HCEC 1CT (cell line): Measurements from ENCODE around the gene ZNF624.
A peak's percentile ranks its signal among the peaks of the same experiment; 100 is the strongest.

Experiments
- DNase-seq: peaks from one replicate; pipeline ENCODE4 v3.0.0-alpha.2; 2017

Gene ZNF624

DNA sequence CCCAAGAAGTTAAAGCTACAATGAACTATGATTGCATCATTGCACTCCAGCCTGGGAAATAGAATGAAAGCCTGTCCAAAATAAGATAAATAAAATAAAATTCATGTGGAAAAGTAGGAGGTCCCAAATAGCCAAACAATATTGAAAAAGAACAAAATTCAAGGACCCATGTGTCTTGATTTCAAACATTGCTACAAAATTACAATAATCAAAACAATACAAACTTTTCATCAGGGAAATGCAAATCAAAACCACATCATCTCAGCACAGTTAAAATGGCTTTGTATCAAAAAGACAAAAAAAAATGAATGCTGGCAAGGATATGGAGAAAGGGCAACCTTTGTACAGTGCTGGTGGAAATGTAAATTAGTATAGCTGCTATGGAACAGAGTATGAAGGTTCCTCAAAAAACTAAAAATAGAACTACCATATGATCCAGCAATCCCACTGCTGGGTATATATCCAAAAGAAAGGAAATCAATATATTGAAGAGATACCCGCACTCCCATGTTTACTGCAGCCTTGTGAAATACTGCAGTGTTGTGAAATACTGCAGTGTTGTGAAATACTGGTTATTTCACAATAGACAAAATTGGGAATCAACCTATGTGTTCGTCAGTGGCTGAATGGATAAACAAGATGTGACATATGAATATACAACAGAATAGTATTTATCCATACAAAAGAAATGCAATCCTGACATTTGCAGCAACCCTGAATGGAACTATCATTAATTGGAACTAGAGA, 60.1 kb downstream of the ZNF624 start:
- DNase-seq: no peak

DNA sequence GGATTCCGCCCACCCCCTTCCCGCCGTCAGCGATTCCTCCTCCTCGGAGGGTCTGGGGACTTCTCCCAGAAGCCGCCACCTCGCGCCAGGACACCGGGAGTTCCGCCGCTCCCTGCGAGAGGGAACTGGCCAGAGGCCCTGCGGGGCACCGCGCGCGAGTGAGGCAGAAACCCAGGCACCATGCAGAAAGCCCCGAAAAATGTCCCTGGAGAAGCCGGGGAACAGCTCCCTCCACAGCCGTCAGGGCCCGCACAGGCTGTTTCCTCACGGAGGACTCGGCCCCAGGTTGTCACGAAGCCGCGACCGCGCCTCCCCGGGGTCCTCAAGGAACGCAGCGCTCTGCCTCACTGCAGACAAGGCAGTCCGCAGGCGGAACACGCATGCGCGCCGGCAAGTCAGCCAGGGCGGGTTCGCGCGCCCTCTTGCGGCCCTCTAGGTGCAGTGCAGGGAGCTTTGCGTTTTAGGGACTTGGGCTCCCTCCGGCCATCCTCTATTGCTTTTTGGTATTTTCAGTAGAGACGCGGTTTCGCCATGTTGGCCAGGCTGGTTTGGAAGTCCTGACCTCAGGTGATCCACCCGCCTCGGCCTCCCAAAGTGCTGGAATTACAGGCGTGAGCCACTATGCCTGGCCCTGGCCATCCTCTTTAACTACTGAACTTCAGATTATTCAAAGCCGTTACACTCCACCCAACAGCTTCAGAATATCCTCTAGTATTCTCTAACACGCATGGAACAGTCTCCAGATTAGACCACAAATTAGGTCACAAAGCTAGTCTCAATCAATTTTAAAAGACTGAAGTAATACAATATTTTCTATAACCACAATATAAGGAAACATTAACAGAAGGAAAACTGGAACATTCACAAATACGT, 64.3 kb downstream of the ZNF624 start:
- DNase-seq: peak; percentile 74

DNA sequence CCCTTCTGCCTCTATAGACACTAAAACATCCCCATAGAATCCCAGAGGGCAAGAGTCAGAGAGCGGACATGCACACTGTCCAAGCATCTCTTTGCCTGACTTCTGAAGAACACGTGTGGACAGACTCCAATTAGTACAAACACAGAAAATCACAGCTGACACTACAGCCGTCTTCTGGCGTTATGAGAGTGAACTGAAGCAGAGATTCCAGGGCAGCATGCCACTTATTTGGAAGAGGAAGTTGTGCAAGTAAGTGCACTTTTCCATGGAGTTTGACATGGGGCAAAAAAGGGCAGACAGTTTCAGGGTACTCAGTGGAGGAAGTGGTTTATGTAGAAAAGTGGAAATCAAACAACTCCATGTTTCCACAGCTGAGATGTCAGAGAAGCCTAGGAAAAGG, 67.9 kb downstream of the ZNF624 start:
- no peak for DNase-seq

DNA sequence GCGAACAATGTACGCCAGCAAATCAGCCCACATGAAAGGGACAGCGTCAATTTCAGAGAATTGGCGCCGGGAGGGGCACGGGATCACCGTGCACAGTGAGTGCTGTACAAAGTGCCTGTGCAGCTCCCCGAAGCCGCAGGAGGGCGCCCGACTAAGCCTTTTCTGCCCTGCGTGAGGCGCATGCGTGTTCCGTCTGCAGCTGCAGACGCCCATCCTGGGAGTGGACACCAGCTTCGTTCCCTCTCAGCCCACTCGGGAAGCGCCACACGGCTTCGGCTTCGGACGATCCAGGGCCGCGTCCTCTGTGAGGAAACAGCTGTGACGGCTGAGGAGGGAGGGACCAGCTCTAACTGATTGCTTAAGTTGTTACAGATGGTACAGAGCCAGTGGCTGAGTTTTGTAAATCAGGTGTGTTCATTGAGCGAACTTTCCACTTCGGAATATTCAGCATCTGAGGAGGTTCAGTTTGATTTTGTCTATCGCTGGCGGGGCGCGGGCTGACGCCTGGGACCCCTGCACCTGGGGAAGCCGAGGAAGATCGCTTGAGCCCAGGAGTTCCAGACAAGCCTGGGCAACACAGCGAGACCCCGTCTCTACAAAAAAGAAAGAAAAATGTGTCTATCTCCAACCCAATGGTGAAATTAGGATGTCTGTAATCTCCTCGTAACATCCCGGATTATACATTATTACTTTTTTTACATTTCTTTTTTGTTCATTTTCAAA, 69.2 kb downstream of the ZNF624 start:
- no peak for DNase-seq

DNA sequence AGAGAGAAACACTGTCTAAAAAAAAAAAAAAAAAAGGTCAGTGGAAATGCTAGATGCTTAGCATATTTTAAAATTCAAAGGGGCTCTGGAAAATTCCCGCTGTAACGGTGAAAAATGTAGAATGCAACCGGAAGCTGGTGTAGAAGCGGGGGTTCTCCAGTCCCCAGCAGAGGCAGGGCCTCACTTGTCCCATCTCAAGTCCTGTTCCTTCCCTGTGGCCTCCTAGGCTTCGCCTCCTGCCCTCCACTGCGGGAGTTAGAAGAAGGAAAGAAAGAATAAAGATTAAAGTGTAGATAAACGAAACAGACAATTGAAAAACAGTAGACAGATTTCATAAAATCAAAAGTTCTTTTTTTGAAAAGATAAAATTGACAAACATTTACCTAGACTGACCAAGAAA, 69.9 kb downstream of the ZNF624 start:
- no peak for DNase-seq

DNA sequence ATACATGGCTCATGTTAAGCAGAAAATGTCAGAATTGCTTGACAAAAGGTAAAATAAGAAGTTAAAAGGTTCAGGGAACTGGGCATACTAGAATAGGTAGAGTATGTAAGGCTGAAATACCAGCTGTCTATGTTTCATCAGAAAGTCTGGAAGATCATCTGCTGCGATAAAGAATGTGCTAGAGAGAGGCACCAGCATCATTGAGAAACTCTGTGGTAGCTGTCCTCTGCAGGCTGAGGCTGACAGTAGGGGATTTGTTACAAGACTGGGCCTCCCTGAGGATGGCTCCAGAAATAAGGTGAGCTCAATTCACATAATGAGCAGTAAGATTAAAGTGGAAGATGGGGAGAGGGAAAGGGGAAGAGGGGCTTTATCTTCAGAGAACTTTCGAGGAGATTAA, 80.2 kb downstream of the ZNF624 start:
- no peak for DNase-seq
